IgD-negative memory B cell (primary cell): ENCODE measurements around the gene DCDC2. TPM values are rescaled to one million over a fixed set of nuclear protein-coding genes. Genes with fewer than 3 reads are reported as not detected.

ENCODE experiments used
- H3K27ac Mint-ChIP-seq, 3 donors: one replicate each; pipeline ENCODE4 v1.8.0; 2020 to 2022; ENCODE audit warnings: mild to moderate bottlenecking in 3 of 3, mixed read lengths in 3 of 3, moderate library complexity in 1 of 3
- H3K27me3 Mint-ChIP-seq: one replicate; pipeline ENCODE4 v1.8.0; 2021; ENCODE audit warnings: mixed read lengths
- H3K36me3 Mint-ChIP-seq: one replicate; pipeline ENCODE4 v1.8.0; 2020; ENCODE audit warnings: mild to moderate bottlenecking, mixed read lengths
- H3K4me1 Mint-ChIP-seq, 3 donors: one replicate each; pipeline ENCODE4 v1.8.0; 2020 to 2022; ENCODE audit warnings: mixed read lengths in 3 of 3, mild to moderate bottlenecking in 1 of 3
- H3K4me3 Mint-ChIP-seq, 4 donors: one replicate each; pipeline ENCODE4 v1.8.0; 2020 to 2022; ENCODE audit warnings: mild to moderate bottlenecking in 4 of 4, mixed read lengths in 4 of 4, moderate library complexity in 3 of 4
- H3K9me3 Mint-ChIP-seq, 3 donors: one replicate each; pipeline ENCODE4 v1.8.0; 2020 to 2021; ENCODE audit warnings: mixed read lengths in 3 of 3, mild to moderate bottlenecking in 1 of 3
- polyA plus RNA-seq: library from polyadenylated mRNA; unstranded; fragments of 300-500 nt; fragmentation: Illumina TruSeq; gene quantifications from one replicate; pipeline ENCODE4 v1.2.3, GENCODE V29; 2021

The DCDC2 gene
- polyA plus RNA-seq, 1 donor from 2014 or later, result not detected

- Mint-ChIP-seq H3K4me3 (peak overlapping the region in 1 of 4 donors; percentile 85), H3K4me1 (peaks cover 10 to 22% (median 16%) of the 10 kb centered on the region in 3 donors), H3K27ac (peak overlapping the region in 1 of 3 donors; percentile 2), H3K9me3 (no peaks in the 10 kb centered on the region), H3K36me3 (no peaks in the 10 kb centered on the region), H3K27me3 (peaks cover 12% of the 10 kb centered on the region)
Observed at GRCh38 chr6:24356310-24356973, 1.4 kb downstream of the DCDC2 start.

GRCh38 chr6:24355393-24355792, 2.5 kb downstream of the DCDC2 start:
- Mint-ChIP-seq H3K36me3 (no peaks in the 10 kb centered on the region), H3K9me3 (peaks cover 0 to 1% (median 0%) of the 10 kb centered on the region in 3 donors), H3K4me3 (no peak overlapping the region), H3K27me3 (peaks cover 21% of the 10 kb centered on the region), H3K4me1 (peaks cover 10 to 18% (median 12%) of the 10 kb centered on the region in 3 donors), H3K27ac (no peak overlapping the region)

GRCh38 chr6:24353861-24354260, 4.0 kb downstream of the DCDC2 start:
- peaks cover 21% of the 10 kb centered on the region for H3K27me3 Mint-ChIP-seq
- no peak overlapping the region for H3K27ac Mint-ChIP-seq
- H3K36me3 Mint-ChIP-seq, result no peaks in the 10 kb centered on the region
- no peak overlapping the region for H3K4me3 Mint-ChIP-seq
- peaks cover 0 to 1% (median 0%) of the 10 kb centered on the region in 3 donors for H3K9me3 Mint-ChIP-seq
- H3K4me1 Mint-ChIP-seq, result peaks cover 6 to 13% (median 10%) of the 10 kb centered on the region in 3 donors

GRCh38 chr6:24352434-24352833, 5.4 kb downstream of the DCDC2 start:
- Mint-ChIP-seq H3K4me3 (no peak overlapping the region), H3K27ac (no peak overlapping the region), H3K36me3 (no peaks in the 10 kb centered on the region), H3K9me3 (peaks cover 0 to 1% (median 0%) of the 10 kb centered on the region in 3 donors), H3K4me1 (peaks cover 0 to 6% (median 6%) of the 10 kb centered on the region in 3 donors), H3K27me3 (peaks cover 16% of the 10 kb centered on the region)

DNA sequence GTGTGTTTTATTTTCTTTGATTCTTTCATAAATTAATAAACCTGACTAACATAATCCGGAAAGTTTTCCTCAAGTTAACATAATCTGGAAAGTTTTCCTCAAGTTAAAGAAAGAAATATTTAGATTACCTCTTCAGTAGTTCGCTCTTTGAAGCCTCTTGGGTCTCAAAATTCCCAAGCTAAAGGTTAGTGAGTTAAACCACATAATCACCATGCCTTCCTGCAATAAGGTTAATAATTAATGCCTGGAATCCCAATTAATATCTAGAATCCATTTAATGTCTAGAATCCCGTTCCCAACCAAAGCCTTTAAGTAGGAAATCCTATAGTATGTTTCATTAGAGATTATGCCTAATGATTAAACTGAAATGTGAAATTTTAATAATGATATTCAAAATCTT, 12.9 kb downstream of the DCDC2 start:
- Mint-ChIP-seq H3K27me3 (peaks cover 31% of the 10 kb centered on the region), H3K4me3 (no peak overlapping the region), H3K4me1 (no peaks in the 10 kb centered on the region), H3K27ac (no peak overlapping the region), H3K36me3 (no peaks in the 10 kb centered on the region), H3K9me3 (peaks cover 0 to 2% (median 0%) of the 10 kb centered on the region in 3 donors)

GRCh38 chr6:24340998-24341938, 16.6 kb downstream of the DCDC2 start:
- Mint-ChIP-seq H3K9me3 (peaks cover 7 to 14% (median 11%) of the 10 kb centered on the region in 3 donors), H3K4me3 (no peak overlapping the region), H3K36me3 (peaks cover 3% of the 10 kb centered on the region), H3K4me1 (no peaks in the 10 kb centered on the region), H3K27me3 (peaks cover 27% of the 10 kb centered on the region), H3K27ac (no peak overlapping the region)

GRCh38 chr6:24339932-24340331, 17.9 kb downstream of the DCDC2 start:
- H3K27me3 Mint-ChIP-seq, result peaks cover 16% of the 10 kb centered on the region
- peaks cover 7 to 14% (median 11%) of the 10 kb centered on the region in 3 donors for H3K9me3 Mint-ChIP-seq
- H3K36me3 Mint-ChIP-seq, result peaks cover 3% of the 10 kb centered on the region
- no peaks in the 10 kb centered on the region for H3K4me1 Mint-ChIP-seq
- no peak overlapping the region for H3K4me3 Mint-ChIP-seq
- no peak overlapping the region for H3K27ac Mint-ChIP-seq

DNA sequence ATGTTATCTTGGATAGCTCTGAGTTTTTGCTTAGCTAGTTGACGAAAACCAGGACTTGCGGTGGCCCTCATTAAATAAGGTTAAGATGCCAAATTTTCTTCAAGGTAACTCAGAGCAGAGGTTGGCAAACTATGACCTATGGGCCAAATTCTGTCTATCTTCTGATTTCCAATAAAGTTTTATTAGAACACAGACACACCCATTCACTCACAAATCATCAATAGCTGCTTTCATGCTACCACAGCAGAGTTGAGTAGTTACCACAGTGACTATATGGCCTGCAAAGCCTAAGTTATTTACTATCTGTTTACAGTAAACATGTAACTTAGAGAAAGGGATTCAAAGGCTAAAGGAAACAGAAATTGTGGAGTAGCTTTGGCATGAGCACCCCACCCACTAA, 23.6 kb downstream of the DCDC2 start:
- no peak overlapping the region for H3K27ac Mint-ChIP-seq
- H3K4me3 Mint-ChIP-seq, result no peak overlapping the region
- H3K9me3 Mint-ChIP-seq, result peaks cover 7 to 13% (median 10%) of the 10 kb centered on the region in 3 donors
- no peaks in the 10 kb centered on the region for H3K27me3 Mint-ChIP-seq
- H3K36me3 Mint-ChIP-seq, result peaks cover 3% of the 10 kb centered on the region
- no peaks in the 10 kb centered on the region for H3K4me1 Mint-ChIP-seq

- no peak overlapping the region for H3K4me3 Mint-ChIP-seq
- peaks cover 2% of the 10 kb centered on the region for H3K36me3 Mint-ChIP-seq
- peak overlapping the region in 1 of 3 donors; percentile 17 for H3K27ac Mint-ChIP-seq
- H3K4me1 Mint-ChIP-seq, result no peaks in the 10 kb centered on the region
- H3K9me3 Mint-ChIP-seq, result peaks cover 0 to 1% (median 0%) of the 10 kb centered on the region in 3 donors
- H3K27me3 Mint-ChIP-seq, result no peaks in the 10 kb centered on the region
Observed at GRCh38 chr6:24332317-24332716, 25.5 kb downstream of the DCDC2 start.

DNA sequence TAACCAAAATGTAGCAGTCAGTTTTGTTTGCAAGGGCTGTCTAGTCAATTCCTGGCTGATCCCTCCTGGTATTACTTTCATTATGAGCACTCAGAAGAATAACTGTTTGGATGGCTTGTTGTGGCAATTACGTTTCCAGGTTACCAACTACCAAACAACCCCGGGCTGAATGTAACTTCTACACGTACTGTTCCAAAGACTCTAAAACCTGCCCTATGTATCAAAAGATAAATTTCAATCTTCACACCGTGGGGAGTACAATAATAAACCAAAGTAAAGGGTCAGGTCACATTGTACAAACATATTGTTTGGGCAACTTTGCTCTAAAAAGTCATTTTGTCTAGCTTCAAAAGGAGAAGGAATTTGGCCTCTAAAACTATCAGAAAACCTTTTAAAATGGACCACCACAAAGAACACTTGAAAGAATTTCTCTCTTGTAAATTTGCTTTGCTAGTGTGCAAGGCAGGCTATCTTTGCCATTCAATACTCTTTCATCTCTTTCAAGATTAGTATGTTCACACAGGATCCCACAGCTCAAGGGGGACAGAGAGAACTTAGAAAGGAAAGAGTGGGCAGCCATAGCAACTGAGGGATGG, 27.6 kb downstream of the DCDC2 start:
- no peak overlapping the region for H3K4me3 Mint-ChIP-seq

DNA sequence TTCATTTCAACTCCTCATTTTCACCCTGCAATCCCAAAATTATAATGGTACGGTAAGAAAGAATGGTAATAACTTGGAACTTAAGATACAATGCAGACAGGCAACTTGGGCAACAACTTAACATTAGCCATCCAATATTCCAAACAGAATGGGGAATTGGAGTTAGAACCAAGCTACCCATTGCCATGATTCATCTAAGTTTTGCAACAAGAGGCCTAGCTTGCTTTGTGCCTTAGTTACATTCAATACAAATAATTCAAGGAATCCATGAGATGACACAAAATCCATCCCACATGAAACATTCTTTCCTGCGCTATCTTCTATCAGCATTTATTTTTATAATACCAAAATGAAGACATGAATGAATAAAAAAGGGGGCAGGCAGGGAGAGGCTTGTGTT, 28.4 kb downstream of the DCDC2 start:
- Mint-ChIP-seq H3K9me3 (peaks cover 0 to 1% (median 0%) of the 10 kb centered on the region in 3 donors), H3K27me3 (peaks cover under 1% of the 10 kb centered on the region), H3K4me1 (no peaks in the 10 kb centered on the region), H3K36me3 (peaks cover 2% of the 10 kb centered on the region), H3K27ac (no peak overlapping the region), H3K4me3 (no peak overlapping the region)

More for the DNA sequence above, 27.6 kb downstream of the DCDC2 start:
- Mint-ChIP-seq H3K4me1 (no peaks in the 10 kb centered on the region), H3K9me3 (peaks cover 0 to 1% (median 0%) of the 10 kb centered on the region in 3 donors), H3K27me3 (no peaks in the 10 kb centered on the region), H3K36me3 (peaks cover 2% of the 10 kb centered on the region), H3K27ac (no peak overlapping the region)

DNA sequence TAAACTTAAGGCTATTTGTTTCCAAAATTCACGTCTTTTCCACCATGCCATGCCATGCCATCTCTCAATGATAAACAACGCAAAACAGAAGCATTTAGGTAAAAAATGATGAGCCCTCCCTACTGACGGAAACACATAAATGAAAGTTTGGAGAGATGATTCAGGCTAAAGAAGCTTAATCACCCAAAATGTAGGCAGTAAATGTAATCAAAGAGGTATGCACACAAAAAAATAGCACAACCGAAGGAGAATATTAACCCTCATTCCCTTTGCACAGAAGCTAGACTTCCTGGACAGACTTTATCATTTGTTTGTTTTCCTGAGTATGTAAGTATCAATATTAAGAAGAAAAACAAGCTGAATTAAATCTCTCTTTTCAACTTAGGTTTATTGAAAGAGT, 28.8 kb downstream of the DCDC2 start:
- Mint-ChIP-seq H3K4me3 (no peak overlapping the region), H3K27ac (no peak overlapping the region), H3K9me3 (peaks cover 0 to 1% (median 0%) of the 10 kb centered on the region in 3 donors), H3K36me3 (peaks cover 2% of the 10 kb centered on the region), H3K4me1 (no peaks in the 10 kb centered on the region), H3K27me3 (peaks cover 2% of the 10 kb centered on the region)

- Mint-ChIP-seq H3K4me3 (no peak overlapping the region), H3K9me3 (no peaks in the 10 kb centered on the region), H3K4me1 (no peaks in the 10 kb centered on the region), H3K27me3 (peaks cover 4% of the 10 kb centered on the region), H3K36me3 (peaks cover 2% of the 10 kb centered on the region), H3K27ac (no peak overlapping the region)
Observed at GRCh38 chr6:24327756-24328155, 30.1 kb downstream of the DCDC2 start.

DNA sequence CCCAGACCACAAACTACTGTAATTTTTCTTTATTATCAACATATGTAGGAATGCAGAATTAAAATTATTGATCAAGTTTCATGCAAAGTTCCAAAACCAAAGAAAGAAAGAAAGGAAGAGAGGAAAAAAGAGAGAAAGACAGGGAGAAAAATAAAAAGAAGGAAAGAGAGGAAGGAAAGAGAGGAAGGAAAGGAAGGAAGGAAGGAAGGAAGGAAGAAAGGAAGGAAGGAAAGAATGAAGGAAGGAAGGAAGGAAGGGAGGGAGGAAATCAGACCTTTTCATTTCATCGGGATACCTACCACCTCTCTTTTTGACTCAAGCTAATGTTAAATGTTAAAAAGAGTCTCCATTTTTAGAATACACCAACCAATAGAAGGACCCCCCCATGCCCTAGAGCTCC, 31.9 kb downstream of the DCDC2 start:
- Mint-ChIP-seq H3K36me3 (peaks cover 2% of the 10 kb centered on the region), H3K27me3 (peaks cover 9% of the 10 kb centered on the region), H3K9me3 (no peaks in the 10 kb centered on the region), H3K4me1 (no peaks in the 10 kb centered on the region), H3K27ac (no peak overlapping the region), H3K4me3 (no peak overlapping the region)

DNA sequence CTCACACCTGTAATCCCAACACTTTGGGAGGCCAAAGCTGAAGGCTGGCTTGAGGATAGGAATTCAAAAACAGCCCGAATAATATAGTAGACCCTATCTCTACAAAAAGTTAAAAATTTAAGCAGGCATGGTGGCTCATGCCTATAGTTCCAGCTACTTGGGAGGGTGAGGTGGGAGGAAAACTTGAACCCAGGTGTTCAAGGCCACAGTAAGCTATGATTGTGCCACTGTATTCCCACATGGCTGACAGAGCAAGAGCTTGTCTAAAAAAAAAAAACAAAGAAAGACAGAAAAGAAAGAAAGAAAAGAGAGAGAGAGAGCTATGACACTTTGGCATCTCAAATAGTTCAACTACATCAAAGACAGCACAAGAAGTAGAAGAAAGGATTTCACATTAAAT, 33.2 kb downstream of the DCDC2 start:
- H3K9me3 Mint-ChIP-seq, result no peaks in the 10 kb centered on the region

More for the DNA sequence above, 33.2 kb downstream of the DCDC2 start:
- H3K4me1 Mint-ChIP-seq, result no peaks in the 10 kb centered on the region
- H3K27me3 Mint-ChIP-seq, result peaks cover 10% of the 10 kb centered on the region
- H3K4me3 Mint-ChIP-seq, result no peak overlapping the region
- peaks cover 2% of the 10 kb centered on the region for H3K36me3 Mint-ChIP-seq
- no peak overlapping the region for H3K27ac Mint-ChIP-seq
